GM18499 (cell line): ENCODE results near the gene FASN.

Experiments
- ATAC-seq: cut with Tn5 transposase; IDR thresholded peaks from one replicate; pipeline ENCODE4 v1.9.1; 2021; ENCODE audit warnings: moderate number of reproducible peaks; ENCODE audit not compliant: insufficient read depth, unreplicated experiment

FASN gene

DNA sequence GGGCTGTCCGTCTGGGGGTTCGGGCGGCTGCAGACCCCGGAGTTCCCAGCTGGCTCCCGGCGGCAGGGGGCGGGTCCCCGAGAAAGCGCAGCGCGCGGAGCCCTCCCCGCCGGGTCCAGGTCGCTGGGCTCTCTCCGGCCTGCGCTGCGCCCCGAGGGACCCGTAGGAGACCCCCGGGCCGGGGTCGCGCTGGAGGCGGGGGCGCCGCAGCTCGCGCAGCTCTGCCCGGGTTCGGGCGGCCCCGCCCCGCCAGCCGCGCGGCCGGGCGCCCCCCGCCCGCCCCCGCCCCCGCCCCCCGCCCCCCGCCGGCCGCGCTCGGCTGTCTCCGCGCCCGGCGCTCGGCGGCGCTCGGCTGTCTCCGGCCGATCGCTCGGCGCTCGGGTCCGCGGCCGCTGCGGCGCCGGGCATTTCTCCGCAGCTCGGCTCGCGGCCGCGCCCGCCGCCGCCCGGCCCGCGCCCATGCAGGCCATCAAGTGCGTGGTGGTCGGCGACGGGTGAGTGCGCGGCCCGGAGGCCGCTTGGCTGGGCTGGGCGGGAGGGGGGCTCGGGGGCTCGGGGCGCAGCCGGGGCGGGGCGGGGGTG lies 66.6 kb downstream of the FASN start, which contains the start of gene RAC3:
RAC3 (plus strand) TSS at position 376 of the 582 bp plus-strand sequence; CDS start at position 460, 84 bp downstream.
- ATAC-seq: no peak

DNA sequence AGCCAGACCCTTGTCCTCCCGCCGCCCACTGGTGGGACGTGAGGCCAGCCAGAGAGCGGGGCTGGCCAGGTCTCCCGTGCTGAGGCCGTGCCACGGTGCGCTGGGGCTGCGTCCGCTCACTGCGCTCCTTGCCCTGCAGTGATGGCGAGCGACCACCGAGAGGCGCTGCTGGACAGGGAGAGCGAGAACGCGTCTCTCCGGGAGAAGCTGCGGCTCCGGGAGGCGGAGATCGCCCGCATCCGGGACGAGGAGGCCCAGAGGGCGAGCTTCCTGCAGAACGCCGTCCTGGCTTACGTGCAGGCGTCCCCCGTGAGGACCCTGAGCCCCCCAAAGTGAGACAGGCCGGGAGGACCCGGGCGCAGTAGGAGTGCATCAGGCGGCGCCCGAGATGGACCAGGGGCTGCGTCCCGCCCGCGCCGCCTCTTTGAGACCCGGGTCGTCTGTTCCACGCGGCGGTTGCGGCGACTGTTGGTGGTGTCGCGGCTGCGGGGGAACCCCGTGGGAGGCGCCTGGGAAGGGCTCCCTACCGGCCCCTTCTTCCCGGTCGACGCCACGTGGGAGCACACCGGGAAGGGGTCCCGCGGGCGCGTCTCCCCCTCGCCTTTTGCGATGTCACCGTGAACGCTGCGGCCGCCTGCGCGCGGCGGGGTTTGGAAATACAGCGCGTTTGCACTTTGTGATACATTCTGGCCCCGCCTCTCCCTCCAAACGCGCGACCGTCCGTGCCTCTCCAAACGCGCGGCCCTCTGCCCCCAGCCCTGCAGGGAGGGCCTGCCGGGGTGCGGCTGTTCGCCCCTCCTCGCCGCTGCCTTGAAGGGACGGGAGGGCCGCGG lies 67.3 kb downstream of the FASN start:
- ATAC-seq: no peak

DNA sequence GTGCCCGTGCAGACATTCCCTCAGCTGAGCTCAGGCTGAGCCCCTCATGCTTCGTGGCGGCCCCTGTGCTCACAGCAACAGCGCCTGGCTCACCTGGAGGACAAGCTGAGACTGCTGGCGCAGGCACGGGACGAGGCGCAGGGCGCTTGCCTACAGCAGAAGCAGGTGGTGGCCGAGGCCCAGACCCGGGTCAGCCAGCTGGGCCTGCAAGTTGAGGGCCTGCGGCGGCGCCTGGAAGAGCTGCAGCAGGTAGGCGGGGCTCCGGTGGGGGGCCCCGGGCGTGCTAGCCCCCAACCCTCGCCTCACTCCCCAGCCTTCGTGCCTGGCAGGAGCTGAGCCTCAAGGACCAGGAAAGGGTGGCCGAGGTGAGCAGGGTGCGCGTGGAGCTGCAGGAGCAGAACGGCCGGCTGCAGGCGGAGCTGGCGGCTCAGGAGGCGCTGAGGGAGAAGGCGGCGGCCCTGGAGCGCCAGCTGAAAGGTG lies 68.0 kb downstream of the FASN start:
- ATAC-seq: no peak

- ATAC-seq: no peak
Observed at GRCh38 chr17:82029391-82029790, 68.6 kb downstream of the FASN start.

DNA sequence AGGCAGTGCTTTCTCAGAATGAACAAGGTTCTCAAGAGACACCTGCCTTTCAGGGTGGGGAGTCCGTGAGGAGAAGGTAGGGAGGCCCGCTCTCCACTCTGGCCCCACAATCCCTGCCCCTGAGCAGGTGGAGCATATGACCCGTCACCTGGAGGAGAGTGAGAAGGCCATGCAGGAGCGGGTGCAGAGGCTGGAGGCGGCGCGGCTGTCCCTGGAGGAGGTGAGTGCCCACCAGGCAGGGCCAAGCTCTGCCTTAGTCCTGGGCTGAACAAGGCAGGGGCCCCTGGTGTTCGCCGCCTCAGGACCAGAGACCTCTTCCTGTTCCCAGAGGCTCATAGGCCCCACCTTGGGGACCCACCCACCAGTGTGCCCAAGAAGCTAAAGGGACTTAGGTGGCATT lies 69.1 kb downstream of the FASN start:
- no peak for ATAC-seq
